HepG2 (cell line): Measurements from ENCODE around the gene WBP1. TPM values are rescaled to one million over a fixed set of nuclear protein-coding genes. Genes with fewer than 3 reads are reported as not detected.

Source experiments
- ARHGAP35 ChIP-seq: sonication (generic); formaldehyde crosslinking; IDR thresholded peaks from 2 replicates; pipeline ENCODE4 v1.9.0; 2022; ENCODE audit warnings: mild to moderate bottlenecking, inconsistent platforms, moderate library complexity, missing genetic modification reagents, borderline replicate concordance
- FOSL2 ChIP-seq: sonication (generic); formaldehyde crosslinking; IDR thresholded peaks from 2 replicates; pipeline ENCODE4 v1.4.0; 2020; ENCODE audit warnings: missing genetic modification reagents
- MATR3 ChIP-seq: sonication (generic); formaldehyde crosslinking; IDR thresholded peaks from 2 replicates; pipeline ENCODE4 v1.4.0; 2020; ENCODE audit warnings: missing genetic modification reagents
- NFYB ChIP-seq: sonication (generic); formaldehyde crosslinking; IDR thresholded peaks from 2 replicates; pipeline ENCODE4 v1.4.0; 2020; ENCODE audit warnings: missing genetic modification reagents
- PTBP1 ChIP-seq: fragments of 200-400 bp; formaldehyde crosslinking; IDR thresholded peaks from 2 replicates; pipeline ENCODE4 v1.6.1; 2018; ENCODE audit warnings: low read length, low read depth; ENCODE audit not compliant: poor library complexity, severe bottlenecking
- RBAK ChIP-seq: sonication (generic); formaldehyde crosslinking; IDR thresholded peaks from 2 replicates; pipeline ENCODE4 v1.5.1; 2020; ENCODE audit warnings: mild to moderate bottlenecking, missing genetic modification reagents
- REL ChIP-seq: sonication (generic); formaldehyde crosslinking; conservative IDR thresholded peaks from 2 replicates; pipeline ENCODE4 v1.8.0; 2022; ENCODE audit warnings: mild to moderate bottlenecking, missing genetic modification reagents, moderate library complexity
- SMAD9 ChIP-seq: sonication (generic); formaldehyde crosslinking; IDR thresholded peaks from 2 replicates; pipeline ENCODE4 v1.5.1; 2020; ENCODE audit warnings: mild to moderate bottlenecking, missing genetic modification reagents
- TRIM24 ChIP-seq: sonication (generic); formaldehyde crosslinking; IDR thresholded peaks from 2 replicates; pipeline ENCODE4 v1.8.0; 2022; ENCODE audit warnings: mild to moderate bottlenecking, missing genetic modification reagents
- ZEB1 ChIP-seq: IDR thresholded peaks from 2 replicates; pipeline ENCODE4 v1.6.1; 2012; ENCODE audit warnings: mild to moderate bottlenecking, low read depth, inconsistent platforms; ENCODE audit not compliant: insufficient replicate concordance
- ZNF12 ChIP-seq: sonication (generic); formaldehyde crosslinking; IDR thresholded peaks from 2 replicates; pipeline ENCODE4 v1.5.0; 2020; ENCODE audit warnings: missing genetic modification reagents
- ZNF530 ChIP-seq: sonication (generic); formaldehyde crosslinking; IDR thresholded peaks from 2 replicates; pipeline ENCODE4 v1.5.0; 2020; ENCODE audit warnings: low read depth, mild to moderate bottlenecking, missing genetic modification reagents
- ZNF703 ChIP-seq: sonication (generic); formaldehyde crosslinking; IDR thresholded peaks from 2 replicates; pipeline ENCODE4 v1.5.1; 2020; ENCODE audit warnings: missing genetic modification reagents, mild to moderate bottlenecking, moderate library complexity, borderline replicate concordance
- polyA plus RNA-seq, 8 experiments: library from polyadenylated mRNA; depleted of rRNA in 3 of 8; stranded (reverse) in 7 of 8; unstranded in 1 of 8; fragments of >200 nt; fragmentation: Illumina TruSeq in 4 of 8; extraction: Trizol in 4 of 8; gene quantifications; 2 replicates each; pipeline versions ENCODE4 v1.2.1 to v1.2.3, GENCODE V29; 2011 to 2016; ENCODE audit warnings: low read depth in 4 of 8, missing spikeins in 1 of 8, mixed read lengths in 1 of 8; ENCODE audit not compliant: insufficient read depth in 1 of 8
- total RNA-seq, 5 experiments: library from RNA; depleted of rRNA; stranded (reverse); fragments of >200 nt; fragmentation: Illumina TruSeq; extraction: Trizol; gene quantifications; 2 replicates each; pipeline ENCODE4 v1.2.3, GENCODE V29; 2016; ENCODE audit warnings: low read depth in 1 of 5
- TF ChIP-seq, protein P1 (sequence below): sonication (generic); formaldehyde crosslinking; conservative IDR thresholded peaks from 2 replicates; pipeline ENCODE4 v1.8.0; 2022; ENCODE audit warnings: low read depth, missing genetic modification reagents
- TF ChIP-seq, protein P2 (sequence below): sonication (generic); formaldehyde crosslinking; IDR thresholded peaks from 2 replicates; pipeline ENCODE4 v1.8.0; 2022; ENCODE audit warnings: missing genetic modification reagents, mild to moderate bottlenecking, inconsistent platforms, borderline replicate concordance
- TF ChIP-seq, protein P3 (sequence below): sonication (generic); formaldehyde crosslinking; IDR thresholded peaks from 2 replicates; pipeline ENCODE4 v1.5.0; 2020; ENCODE audit warnings: missing genetic modification reagents
- TF ChIP-seq, protein P4 (sequence below): IDR thresholded peaks from 2 replicates; pipeline ENCODE4 v1.6.1; 2016; ENCODE audit warnings: missing biosample characterization, missing genetic modification reagents, low read depth
- TF ChIP-seq, protein P5 (sequence below): IDR thresholded peaks from 2 replicates; pipeline ENCODE4 v1.6.1; 2016; ENCODE audit warnings: low read depth, missing genetic modification reagents, missing compliant biosample characterization

WBP1 gene
- total and polyA plus RNA-seq, 2 of the 13 experiments (the other 11 are each of a cell fraction or from before 2014, with no cell fraction given), result 38.8 to 85.7 TPM

DNA sequence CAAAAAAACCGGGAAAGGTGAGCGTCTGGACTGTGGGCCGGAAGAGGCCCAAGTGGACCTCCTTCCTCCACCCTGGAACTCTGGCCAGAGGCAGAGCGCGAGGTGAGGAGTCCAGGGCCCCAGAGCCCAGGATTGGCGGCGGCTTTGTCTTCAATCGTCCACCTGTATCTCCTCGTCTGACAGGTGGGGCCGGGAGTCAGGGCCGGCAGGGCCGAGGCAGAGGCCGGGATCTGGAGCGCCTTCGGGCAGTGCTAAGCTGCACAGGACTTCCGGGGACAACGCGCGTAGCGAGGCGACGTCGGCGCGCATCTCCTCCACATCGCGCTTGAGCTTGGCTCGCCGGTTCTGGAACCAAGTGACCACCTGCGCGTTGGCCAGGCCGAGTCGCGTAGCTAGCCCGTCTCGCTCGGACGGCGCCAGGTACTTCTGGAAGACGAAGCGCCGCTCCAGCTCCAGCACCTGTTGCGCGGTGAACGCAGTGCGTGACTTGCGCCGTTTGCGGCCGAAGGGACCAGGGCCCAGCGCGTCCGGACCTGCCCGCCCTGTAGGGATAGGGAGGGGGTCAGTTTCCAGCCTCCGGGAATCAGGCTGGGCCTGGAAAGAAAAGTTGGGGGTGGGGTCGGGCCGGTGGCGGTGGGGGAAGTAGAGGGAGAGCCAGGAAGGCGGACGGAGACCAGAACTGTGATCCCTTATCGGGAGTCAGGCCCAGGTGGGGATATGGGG is 39.7 kb downstream of the WBP1 start (continued):
- TF ChIP-seq, protein P1, sequence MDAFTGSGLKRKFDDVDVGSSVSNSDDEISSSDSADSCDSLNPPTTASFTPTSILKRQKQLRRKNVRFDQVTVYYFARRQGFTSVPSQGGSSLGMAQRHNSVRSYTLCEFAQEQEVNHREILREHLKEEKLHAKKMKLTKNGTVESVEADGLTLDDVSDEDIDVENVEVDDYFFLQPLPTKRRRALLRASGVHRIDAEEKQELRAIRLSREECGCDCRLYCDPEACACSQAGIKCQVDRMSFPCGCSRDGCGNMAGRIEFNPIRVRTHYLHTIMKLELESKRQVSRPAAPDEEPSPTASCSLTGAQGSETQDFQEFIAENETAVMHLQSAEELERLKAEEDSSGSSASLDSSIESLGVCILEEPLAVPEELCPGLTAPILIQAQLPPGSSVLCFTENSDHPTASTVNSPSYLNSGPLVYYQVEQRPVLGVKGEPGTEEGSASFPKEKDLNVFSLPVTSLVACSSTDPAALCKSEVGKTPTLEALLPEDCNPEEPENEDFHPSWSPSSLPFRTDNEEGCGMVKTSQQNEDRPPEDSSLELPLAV (CRISPR knock-in tag), result 0 out of 2 replicates have a peak, but pooled peaks have one; percentile 44
- no peak for TF ChIP-seq REL (CRISPR knock-in tag)
- 0 out of 2 replicates have a peak, but pooled peaks have one; percentile 53 for TF ChIP-seq ZNF530 (CRISPR knock-in tag)
- TF ChIP-seq, protein P2, sequence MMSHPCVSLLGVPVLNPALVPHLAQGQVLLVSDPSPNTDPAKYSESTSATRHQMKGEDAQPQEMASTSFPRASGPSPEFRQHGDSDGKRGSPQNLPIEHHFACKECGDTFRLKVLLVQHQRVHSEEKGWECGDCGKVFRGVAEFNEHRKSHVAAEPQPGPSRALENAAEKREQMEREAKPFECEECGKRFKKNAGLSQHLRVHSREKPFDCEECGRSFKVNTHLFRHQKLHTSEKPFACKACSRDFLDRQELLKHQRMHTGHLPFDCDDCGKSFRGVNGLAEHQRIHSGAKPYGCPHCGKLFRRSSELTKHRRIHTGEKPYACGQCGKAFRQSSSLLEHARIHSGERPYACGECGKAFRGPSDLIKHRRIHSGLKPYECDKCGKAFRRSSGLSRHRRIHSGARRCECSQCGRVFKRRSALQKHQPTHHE, result no peak
- TF ChIP-seq SMAD9 (CRISPR knock-in tag), result 0 out of 2 replicates have a peak, but pooled peaks have one; percentile 30
- no peak for TF ChIP-seq ZNF12
- no peak for TF ChIP-seq PTBP1
- TF ChIP-seq RBAK (CRISPR knock-in tag), result no peak
- TF ChIP-seq NFYB, result 0 out of 2 replicates have a peak, but pooled peaks have one; percentile 9
- 0 out of 2 replicates have a peak, but pooled peaks have one; percentile 74 for TF ChIP-seq ARHGAP35 (CRISPR knock-in tag)
- no peak for TF ChIP-seq ZNF703 (CRISPR knock-in tag)
- TF ChIP-seq, protein P3, sequence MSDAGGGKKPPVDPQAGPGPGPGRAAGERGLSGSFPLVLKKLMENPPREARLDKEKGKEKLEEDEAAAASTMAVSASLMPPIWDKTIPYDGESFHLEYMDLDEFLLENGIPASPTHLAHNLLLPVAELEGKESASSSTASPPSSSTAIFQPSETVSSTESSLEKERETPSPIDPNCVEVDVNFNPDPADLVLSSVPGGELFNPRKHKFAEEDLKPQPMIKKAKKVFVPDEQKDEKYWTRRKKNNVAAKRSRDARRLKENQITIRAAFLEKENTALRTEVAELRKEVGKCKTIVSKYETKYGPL (CRISPR knock-in tag), result no peak
- TF ChIP-seq, protein P4, sequence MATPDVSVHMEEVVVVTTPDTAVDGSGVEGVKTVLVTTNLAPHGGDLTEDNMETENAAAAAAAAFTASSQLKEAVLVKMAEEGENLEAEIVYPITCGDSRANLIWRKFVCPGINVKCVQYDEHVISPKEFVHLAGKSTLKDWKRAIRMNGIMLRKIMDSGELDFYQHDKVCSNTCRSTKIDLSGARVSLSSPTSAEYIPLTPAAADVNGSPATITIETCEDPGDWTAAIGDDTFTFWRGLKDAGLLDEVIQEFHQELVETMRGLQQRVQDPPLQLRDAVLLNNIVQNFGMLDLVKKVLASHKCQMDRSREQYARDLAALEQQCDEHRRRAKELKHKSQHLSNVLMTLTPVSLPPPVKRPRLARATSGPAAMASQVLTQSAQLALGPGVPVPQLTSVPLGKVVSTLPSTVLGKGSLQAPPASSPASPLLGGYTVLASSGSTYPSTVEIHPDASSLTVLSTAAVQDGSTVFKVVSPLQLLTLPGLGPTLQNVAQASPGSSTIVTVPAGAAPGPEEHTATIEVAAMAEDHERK (CRISPR knock-in tag), result no peak
- TF ChIP-seq, protein P5, sequence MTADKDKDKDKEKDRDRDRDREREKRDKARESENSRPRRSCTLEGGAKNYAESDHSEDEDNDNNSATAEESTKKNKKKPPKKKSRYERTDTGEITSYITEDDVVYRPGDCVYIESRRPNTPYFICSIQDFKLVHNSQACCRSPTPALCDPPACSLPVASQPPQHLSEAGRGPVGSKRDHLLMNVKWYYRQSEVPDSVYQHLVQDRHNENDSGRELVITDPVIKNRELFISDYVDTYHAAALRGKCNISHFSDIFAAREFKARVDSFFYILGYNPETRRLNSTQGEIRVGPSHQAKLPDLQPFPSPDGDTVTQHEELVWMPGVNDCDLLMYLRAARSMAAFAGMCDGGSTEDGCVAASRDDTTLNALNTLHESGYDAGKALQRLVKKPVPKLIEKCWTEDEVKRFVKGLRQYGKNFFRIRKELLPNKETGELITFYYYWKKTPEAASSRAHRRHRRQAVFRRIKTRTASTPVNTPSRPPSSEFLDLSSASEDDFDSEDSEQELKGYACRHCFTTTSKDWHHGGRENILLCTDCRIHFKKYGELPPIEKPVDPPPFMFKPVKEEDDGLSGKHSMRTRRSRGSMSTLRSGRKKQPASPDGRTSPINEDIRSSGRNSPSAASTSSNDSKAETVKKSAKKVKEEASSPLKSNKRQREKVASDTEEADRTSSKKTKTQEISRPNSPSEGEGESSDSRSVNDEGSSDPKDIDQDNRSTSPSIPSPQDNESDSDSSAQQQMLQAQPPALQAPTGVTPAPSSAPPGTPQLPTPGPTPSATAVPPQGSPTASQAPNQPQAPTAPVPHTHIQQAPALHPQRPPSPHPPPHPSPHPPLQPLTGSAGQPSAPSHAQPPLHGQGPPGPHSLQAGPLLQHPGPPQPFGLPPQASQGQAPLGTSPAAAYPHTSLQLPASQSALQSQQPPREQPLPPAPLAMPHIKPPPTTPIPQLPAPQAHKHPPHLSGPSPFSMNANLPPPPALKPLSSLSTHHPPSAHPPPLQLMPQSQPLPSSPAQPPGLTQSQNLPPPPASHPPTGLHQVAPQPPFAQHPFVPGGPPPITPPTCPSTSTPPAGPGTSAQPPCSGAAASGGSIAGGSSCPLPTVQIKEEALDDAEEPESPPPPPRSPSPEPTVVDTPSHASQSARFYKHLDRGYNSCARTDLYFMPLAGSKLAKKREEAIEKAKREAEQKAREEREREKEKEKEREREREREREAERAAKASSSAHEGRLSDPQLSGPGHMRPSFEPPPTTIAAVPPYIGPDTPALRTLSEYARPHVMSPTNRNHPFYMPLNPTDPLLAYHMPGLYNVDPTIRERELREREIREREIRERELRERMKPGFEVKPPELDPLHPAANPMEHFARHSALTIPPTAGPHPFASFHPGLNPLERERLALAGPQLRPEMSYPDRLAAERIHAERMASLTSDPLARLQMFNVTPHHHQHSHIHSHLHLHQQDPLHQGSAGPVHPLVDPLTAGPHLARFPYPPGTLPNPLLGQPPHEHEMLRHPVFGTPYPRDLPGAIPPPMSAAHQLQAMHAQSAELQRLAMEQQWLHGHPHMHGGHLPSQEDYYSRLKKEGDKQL (CRISPR knock-in tag), result peak; percentile 13; the same call in 1 of the 2 replicates
- TF ChIP-seq ZEB1, result no peak
- TF ChIP-seq MATR3, result no peak
- no peak for TF ChIP-seq FOSL2 (CRISPR knock-in tag)
- no peak for TF ChIP-seq TRIM24 (CRISPR knock-in tag)
